Natural killer cell (primary cell): ENCODE measurements around the gene SNAPC5. TPM values are rescaled to one million over a fixed set of nuclear protein-coding genes. Genes with fewer than 3 reads are reported as not detected.

Experiments
- ATAC-seq, 3 donors: fragments of 150-1000 bp in 2 of 3; fragments of 200-7000 bp in 1 of 3; cut with Tn5 transposase; 1 replicate in 1 of 3; 2 replicates in 2 of 3; pipeline ENCODE4 v1.10.0; 2021; ENCODE audit warnings: mild to moderate bottlenecking in 2 of 3, moderate library complexity in 2 of 3
- DNase-seq, 2 donors: peaks; one replicate each; pipeline versions ENCODE4 v3.0.0 to v3.0.0-alpha.2; 2013 to 2021; ENCODE audit warnings: mixed read lengths in 1 of 2
- H3K27ac ChIP-seq: one replicate; pipeline ENCODE4 v1.5.1; 2013; ENCODE audit warnings: mild to moderate bottlenecking, low read length
- H3K27me3 ChIP-seq: one replicate; pipeline ENCODE4 v1.6.1; 2013; ENCODE audit warnings: low read length; ENCODE audit not compliant: control insufficient read depth, insufficient read depth
- H3K36me3 ChIP-seq: one replicate; pipeline ENCODE4 v1.6.1; 2013; ENCODE audit warnings: low read length; ENCODE audit not compliant: control insufficient read depth, insufficient read depth
- H3K4me1 ChIP-seq: one replicate; pipeline ENCODE4 v1.6.1; 2013; ENCODE audit warnings: low read length; ENCODE audit not compliant: control insufficient read depth, insufficient read depth
- H3K4me3 ChIP-seq: one replicate; pipeline ENCODE4 v1.5.1; 2013; ENCODE audit warnings: low read length
- H3K9me3 ChIP-seq: one replicate; pipeline ENCODE4 v1.6.1; 2013; ENCODE audit warnings: low read length; ENCODE audit not compliant: control insufficient read depth, insufficient read depth
- H3K27ac Mint-ChIP-seq, 2 donors: one replicate each; pipeline ENCODE4 v1.8.0; 2022; ENCODE audit warnings: mild to moderate bottlenecking in 2 of 2, mixed read lengths in 2 of 2, moderate library complexity in 1 of 2
- H3K27me3 Mint-ChIP-seq, 2 donors: one replicate each; pipeline ENCODE4 v1.8.0; 2022; ENCODE audit warnings: low read depth in 2 of 2, mixed read lengths in 2 of 2
- H3K36me3 Mint-ChIP-seq: one replicate; pipeline ENCODE4 v1.8.0; 2022; ENCODE audit warnings: mixed read lengths
- H3K4me1 Mint-ChIP-seq, 2 donors: one replicate each; pipeline ENCODE4 v1.8.0; 2022; ENCODE audit warnings: mixed read lengths in 2 of 2
- H3K4me3 Mint-ChIP-seq: one replicate; pipeline ENCODE4 v1.8.0; 2022; ENCODE audit warnings: mild to moderate bottlenecking, moderate library complexity, mixed read lengths
- H3K9me3 Mint-ChIP-seq, 2 donors: one replicate each; pipeline ENCODE4 v1.8.0; 2022; ENCODE audit warnings: mixed read lengths in 2 of 2
- WGBS: methylation state at CpG from one replicate; pipeline ENCODE4 v1.1.7; 2013; ENCODE audit warnings: missing lambda C conversion rate; ENCODE audit not compliant: insufficient coverage; 5-methylcytosine and 5-hydroxymethylcytosine counted together
- intact Hi-C: fragments of 100-400 bp; cut with micrococcal nuclease; formaldehyde crosslinking; loops from one replicate; pipeline ENCODE4 v1.14.2; 2022
- total RNA-seq, 4 donors: library from RNA; stranded (reverse); fragments of 120-200 nt in 1 of 4; gene quantifications; one replicate each; pipeline versions ENCODE4 v1.2.3 to v1.2.4, GENCODE V29; 2013 to 2022
- TF ChIP-seq, protein P1 (sequence below): fragments of 200-600 bp; IDR thresholded peaks from one replicate; pipeline ENCODE4 v1.8.0; 2022; ENCODE audit warnings: antibody characterized with exemption

SNAPC5 gene
- total RNA-seq, 3 donors from 2014 or later (not counting 1 experiment from before 2014, with no cell fraction given), result 17.2 to 25.2 (median 24.3) TPM

DNA sequence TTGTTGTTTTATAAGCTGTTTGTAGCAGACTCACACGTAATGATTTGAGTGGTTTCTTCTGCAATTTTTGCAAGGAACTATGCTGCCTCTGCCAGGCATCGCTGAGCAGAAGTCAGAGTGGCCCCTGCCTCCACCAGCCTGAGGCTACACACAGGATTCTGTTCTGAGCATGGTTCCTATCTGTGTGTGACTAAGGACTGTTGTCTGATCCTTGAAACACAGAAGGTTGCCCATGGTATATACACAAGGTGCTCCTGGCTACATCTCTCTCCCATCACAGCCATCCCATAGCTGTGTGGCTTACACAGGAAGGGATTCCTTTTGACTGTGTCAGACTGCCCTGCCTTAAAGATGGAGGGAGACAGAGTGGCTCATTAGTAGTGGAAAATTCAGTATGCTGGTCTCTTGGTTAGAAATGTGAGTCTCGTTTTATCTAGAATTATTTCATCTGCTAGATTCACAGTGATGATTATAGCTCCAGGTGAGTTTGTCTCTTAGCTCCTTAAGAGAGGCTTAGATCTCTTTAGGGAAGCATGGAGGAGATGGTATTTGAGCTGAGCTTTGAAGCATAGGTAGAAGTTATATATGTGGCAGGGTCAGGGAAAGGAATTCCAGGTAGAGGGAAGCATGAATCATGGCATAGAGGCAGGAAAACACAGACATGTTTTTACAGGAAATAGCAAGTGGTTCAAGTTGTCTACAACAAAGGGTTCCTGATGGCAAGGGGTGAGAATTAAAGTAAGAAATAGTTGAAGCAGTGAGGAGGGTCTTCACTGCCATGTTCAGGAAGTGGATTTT, 37.5 kb downstream of the SNAPC5 start:
- Mint-ChIP-seq H3K4me3 (no peak overlapping the region), H3K9me3 (no peaks in the 10 kb centered on the region), H3K4me1 (peaks cover 12 to 15% of the 10 kb centered on the region in 2 donors), H3K27ac (peak overlapping the region; percentile 56 to 71), H3K27me3 (no peaks in the 10 kb centered on the region), H3K36me3 (no peaks in the 10 kb centered on the region)
- H3K4me3 ChIP-seq, result no peak overlapping the region
- peaks cover 2% of the 10 kb centered on the region for H3K36me3 ChIP-seq
- TF ChIP-seq, protein P1, sequence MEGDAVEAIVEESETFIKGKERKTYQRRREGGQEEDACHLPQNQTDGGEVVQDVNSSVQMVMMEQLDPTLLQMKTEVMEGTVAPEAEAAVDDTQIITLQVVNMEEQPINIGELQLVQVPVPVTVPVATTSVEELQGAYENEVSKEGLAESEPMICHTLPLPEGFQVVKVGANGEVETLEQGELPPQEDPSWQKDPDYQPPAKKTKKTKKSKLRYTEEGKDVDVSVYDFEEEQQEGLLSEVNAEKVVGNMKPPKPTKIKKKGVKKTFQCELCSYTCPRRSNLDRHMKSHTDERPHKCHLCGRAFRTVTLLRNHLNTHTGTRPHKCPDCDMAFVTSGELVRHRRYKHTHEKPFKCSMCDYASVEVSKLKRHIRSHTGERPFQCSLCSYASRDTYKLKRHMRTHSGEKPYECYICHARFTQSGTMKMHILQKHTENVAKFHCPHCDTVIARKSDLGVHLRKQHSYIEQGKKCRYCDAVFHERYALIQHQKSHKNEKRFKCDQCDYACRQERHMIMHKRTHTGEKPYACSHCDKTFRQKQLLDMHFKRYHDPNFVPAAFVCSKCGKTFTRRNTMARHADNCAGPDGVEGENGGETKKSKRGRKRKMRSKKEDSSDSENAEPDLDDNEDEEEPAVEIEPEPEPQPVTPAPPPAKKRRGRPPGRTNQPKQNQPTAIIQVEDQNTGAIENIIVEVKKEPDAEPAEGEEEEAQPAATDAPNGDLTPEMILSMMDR, result no peak
- intact Hi-C loops, result no loop called here
- no peaks in the 10 kb centered on the region for H3K9me3 ChIP-seq
- H3K27ac ChIP-seq, result no peak overlapping the region
- WGBS, result 60% methylated on average over 3 of the region's 3 CpGs
- H3K27me3 ChIP-seq, result no peaks in the 10 kb centered on the region
- H3K4me1 ChIP-seq, result peaks cover 6% of the 10 kb centered on the region
- ATAC-seq, result peak in 2 of 3 donors; percentile 38 to 49
- DNase-seq, result no peak

DNA sequence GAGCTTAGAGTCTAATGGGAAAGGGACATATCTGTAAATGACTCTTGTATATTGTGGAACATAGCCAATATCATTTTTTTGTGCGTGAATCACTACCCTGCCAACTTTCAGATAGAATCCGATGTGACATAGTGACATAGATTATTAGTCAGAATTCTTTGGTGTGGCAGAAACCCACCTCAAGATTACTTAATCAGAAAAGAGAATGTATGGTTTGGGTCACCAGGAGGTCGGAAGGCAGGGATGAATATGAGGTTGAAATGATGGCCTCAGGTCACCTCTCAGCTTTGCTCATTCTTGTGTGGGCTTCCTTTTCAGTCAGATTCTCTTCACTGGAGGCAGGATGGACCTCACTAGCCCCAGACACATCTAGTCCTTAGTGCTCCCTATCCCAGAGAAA, 41.4 kb downstream of the SNAPC5 start:
- Mint-ChIP-seq H3K27ac (no peak overlapping the region), H3K4me3 (no peak overlapping the region), H3K9me3 (no peaks in the 10 kb centered on the region), H3K27me3 (no peaks in the 10 kb centered on the region), H3K36me3 (no peaks in the 10 kb centered on the region), H3K4me1 (peaks cover 12 to 15% of the 10 kb centered on the region in 2 donors)
- H3K27ac ChIP-seq, result no peak overlapping the region
- peaks cover 2% of the 10 kb centered on the region for H3K36me3 ChIP-seq
- ATAC-seq (no peak), DNase-seq (no peak)
- H3K27me3 ChIP-seq, result no peaks in the 10 kb centered on the region
- TF ChIP-seq, protein P1, result no peak
- 76% methylated on average over 3 of the region's 3 CpGs for WGBS
- H3K4me3 ChIP-seq, result no peak overlapping the region
- peaks cover 6% of the 10 kb centered on the region for H3K4me1 ChIP-seq
- H3K9me3 ChIP-seq, result no peaks in the 10 kb centered on the region
- intact Hi-C loops, result no loop called here

DNA sequence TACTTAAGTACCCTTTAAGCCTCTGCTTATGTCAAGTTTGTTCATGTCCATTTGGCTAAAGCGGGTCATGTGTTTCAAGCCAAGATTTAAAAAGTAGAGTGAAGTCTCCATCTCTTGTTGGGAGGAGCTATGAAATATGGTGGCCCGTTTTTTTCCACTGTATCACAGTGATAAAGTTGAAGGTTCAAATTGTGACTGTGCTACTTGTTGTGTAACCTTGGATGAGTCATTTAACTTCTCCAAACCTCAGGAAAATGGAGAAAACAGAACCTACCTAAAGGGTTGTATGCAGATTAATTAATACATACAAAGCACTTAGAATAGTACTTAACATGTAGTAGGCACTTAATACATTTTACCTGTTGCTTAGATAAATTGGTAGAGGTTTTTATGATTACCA, 43.4 kb downstream of the SNAPC5 start:
- ATAC-seq (no peak), DNase-seq (no peak)
- TF ChIP-seq, protein P1, result no peak
- no peaks in the 10 kb centered on the region for H3K36me3 Mint-ChIP-seq
- H3K27ac Mint-ChIP-seq, result no peak overlapping the region
- no peaks in the 10 kb centered on the region for H3K9me3 Mint-ChIP-seq
- no peaks in the 10 kb centered on the region for H3K4me1 Mint-ChIP-seq
- H3K36me3 ChIP-seq, result peaks cover 2% of the 10 kb centered on the region
- no peaks in the 10 kb centered on the region for H3K27me3 ChIP-seq
- 91% methylated on average over 2 of the region's 2 CpGs for WGBS
- no peak overlapping the region for H3K4me3 ChIP-seq
- no peaks in the 10 kb centered on the region for H3K4me1 ChIP-seq
- H3K27me3 Mint-ChIP-seq, result no peaks in the 10 kb centered on the region
- no peak overlapping the region for H3K4me3 Mint-ChIP-seq
- intact Hi-C loops, result no loop called here
- H3K9me3 ChIP-seq, result no peaks in the 10 kb centered on the region
- no peak overlapping the region for H3K27ac ChIP-seq
